Breast epithelium (tissue), 3 donors: ENCODE measurements around the gene POTEF.
"Not testable (repeated sequence)": the region's sequence is repeated elsewhere in the genome, so short reads cannot be mapped to it uniquely, and the experiment has no call there.

Experiments
- POLR2A ChIP-seq: fragments of 450-650 bp; IDR thresholded peaks from one replicate; pipeline ENCODE4 v1.6.1; 2016; ENCODE audit warnings: antibody characterized with exemption, mild to moderate bottlenecking, moderate library complexity
- POLR2AphosphoS5 ChIP-seq, 3 donors: sonication (generic); formaldehyde crosslinking; IDR thresholded peaks; one replicate each; pipeline ENCODE4 v1.6.1; 2017; ENCODE audit warnings: antibody characterized with exemption in 3 of 3
- TF ChIP-seq, protein P1 (sequence below), 3 donors: fragments of 450-650 bp; IDR thresholded peaks; one replicate each; pipeline ENCODE4 v1.5.1; 2016 to 2017; ENCODE audit warnings: antibody characterized with exemption in 3 of 3, mild to moderate bottlenecking in 3 of 3, moderate library complexity in 3 of 3

DNA sequence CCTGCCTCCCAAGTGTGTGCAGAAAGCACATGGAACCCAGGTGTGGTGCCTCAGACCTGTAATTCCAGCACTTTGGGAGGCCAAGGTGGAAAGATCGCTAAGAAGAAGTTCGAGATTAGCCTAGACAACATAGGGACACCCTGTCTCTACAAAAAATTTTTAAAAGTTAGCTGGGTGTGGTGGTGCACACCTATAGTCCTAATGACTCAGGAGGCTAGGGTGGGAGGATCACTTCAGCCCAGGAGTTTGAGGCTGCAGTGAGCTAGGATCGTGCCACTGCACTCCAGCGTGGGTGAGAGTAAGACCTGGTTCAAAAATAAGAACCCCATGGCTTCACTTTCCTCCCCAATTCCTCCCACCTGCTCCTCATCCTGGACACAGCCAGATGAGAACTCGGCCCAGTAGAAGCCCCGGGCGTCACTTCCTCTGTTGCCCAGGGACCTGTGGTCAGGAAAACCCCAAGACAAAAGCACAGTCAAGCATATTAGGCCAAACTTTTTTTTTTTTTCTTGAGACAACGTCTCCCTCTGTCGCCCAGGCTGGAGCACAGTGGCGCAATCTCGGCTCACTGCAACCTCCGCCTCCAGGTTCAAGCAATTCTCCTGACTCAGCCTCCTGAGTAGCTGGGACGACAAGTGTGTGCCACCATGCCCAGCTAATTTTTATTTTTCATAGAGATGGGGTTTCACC, 28.9 kb upstream of the POTEF start:
- not testable (repeated sequence) for TF ChIP-seq POLR2A; POLR2AphosphoS5 (IDR thresholded peaks at IDR 0.05)
- TF ChIP-seq, protein P1, sequence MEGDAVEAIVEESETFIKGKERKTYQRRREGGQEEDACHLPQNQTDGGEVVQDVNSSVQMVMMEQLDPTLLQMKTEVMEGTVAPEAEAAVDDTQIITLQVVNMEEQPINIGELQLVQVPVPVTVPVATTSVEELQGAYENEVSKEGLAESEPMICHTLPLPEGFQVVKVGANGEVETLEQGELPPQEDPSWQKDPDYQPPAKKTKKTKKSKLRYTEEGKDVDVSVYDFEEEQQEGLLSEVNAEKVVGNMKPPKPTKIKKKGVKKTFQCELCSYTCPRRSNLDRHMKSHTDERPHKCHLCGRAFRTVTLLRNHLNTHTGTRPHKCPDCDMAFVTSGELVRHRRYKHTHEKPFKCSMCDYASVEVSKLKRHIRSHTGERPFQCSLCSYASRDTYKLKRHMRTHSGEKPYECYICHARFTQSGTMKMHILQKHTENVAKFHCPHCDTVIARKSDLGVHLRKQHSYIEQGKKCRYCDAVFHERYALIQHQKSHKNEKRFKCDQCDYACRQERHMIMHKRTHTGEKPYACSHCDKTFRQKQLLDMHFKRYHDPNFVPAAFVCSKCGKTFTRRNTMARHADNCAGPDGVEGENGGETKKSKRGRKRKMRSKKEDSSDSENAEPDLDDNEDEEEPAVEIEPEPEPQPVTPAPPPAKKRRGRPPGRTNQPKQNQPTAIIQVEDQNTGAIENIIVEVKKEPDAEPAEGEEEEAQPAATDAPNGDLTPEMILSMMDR (IDR thresholded peaks at IDR 0.05) = not testable (repeated sequence)
